Activated CD4-positive, alpha-beta memory T cell treated with anti-CD3 and anti-CD28 coated beads, Interleukin-2, amount 10 ng/mL, durations not matched to agents 7 days and 5 days (primary cell): ENCODE measurements around the gene TPSG1. TPM values are rescaled to one million over a fixed set of nuclear protein-coding genes. Genes with fewer than 3 reads are reported as not detected.
"Not testable (repeated sequence)": the region's sequence is repeated elsewhere in the genome, so short reads cannot be mapped to it uniquely, and the experiment has no call there.

ENCODE experiments used
- CTCF ChIA-PET: fragments of 350-600 bp; sonication (Branson Sonifier 250); formaldehyde crosslinking; loops from one replicate; lab custom pipeline; 2021; ENCODE audit warnings: antibody characterized with exemption, inconsistent platforms; lab: Charles Lee
- POLR2A ChIA-PET: fragments of 350-600 bp; sonication (Branson Sonifier 250); formaldehyde crosslinking; loops from one replicate; lab custom pipeline; 2021; ENCODE audit warnings: antibody characterized with exemption; lab: Charles Lee
- DNase-seq: peaks from one replicate; pipeline ENCODE4 v3.0.0-alpha.2; 2020
- H3K27ac Mint-ChIP-seq: one replicate; pipeline ENCODE4 v1.8.0; 2021; ENCODE audit warnings: mild to moderate bottlenecking, mixed read lengths
- H3K27me3 Mint-ChIP-seq: one replicate; pipeline ENCODE4 v1.8.0; 2021; ENCODE audit warnings: mixed read lengths
- H3K36me3 Mint-ChIP-seq: one replicate; pipeline ENCODE4 v1.8.0; 2021; ENCODE audit warnings: low read depth, mixed read lengths
- H3K4me1 Mint-ChIP-seq: one replicate; pipeline ENCODE4 v1.8.0; 2021; ENCODE audit warnings: mixed read lengths
- H3K4me3 Mint-ChIP-seq: one replicate; pipeline ENCODE4 v1.8.0; 2021; ENCODE audit warnings: mild to moderate bottlenecking, mixed read lengths
- H3K9me3 Mint-ChIP-seq: one replicate; pipeline ENCODE4 v1.8.0; 2021; ENCODE audit warnings: mixed read lengths
- total RNA-seq, 2 experiments: library from RNA; stranded (reverse); gene quantifications; one replicate each; pipeline ENCODE4 v1.2.3, GENCODE V29; 2021

The TPSG1 gene
- not detected for total RNA-seq

- Mint-ChIP-seq H3K4me1 (no peaks in the 10 kb centered on the region), H3K27me3 (no peaks in the 10 kb centered on the region), H3K27ac (no peak within 1 kb of the TSS), H3K36me3 (no peaks in the 10 kb centered on the region), H3K9me3 (no peaks in the 10 kb centered on the region), H3K4me3 (no peak within 1 kb of the TSS)
- POLR2A ChIA-PET: no interaction called here
- CTCF ChIA-PET: no interaction called here
- no peak for DNase-seq
These were observed at the start of gene TPSG1 for GRCh38 chr16:1225051-1225451. TSS of gene TPSG1 (minus strand) at chr16:1225268. CDS start at chr16:1225252, 16 bp downstream.

GRCh38 chr16:1274767-1275166, 49.7 kb upstream of the TPSG1 start:
- CTCF ChIA-PET: no interaction called here
- Mint-ChIP-seq H3K4me1 (no peaks in the 10 kb centered on the region), H3K4me3 (no peak overlapping the region), H3K27ac (no peak overlapping the region), H3K36me3 (no peaks in the 10 kb centered on the region), H3K9me3 (no peaks in the 10 kb centered on the region), H3K27me3 (peaks cover 4% of the 10 kb centered on the region)
- POLR2A ChIA-PET: no interaction called here
- DNase-seq: no peak

GRCh38 chr16:1273816-1274215, 48.7 kb upstream of the TPSG1 start:
- DNase-seq: no peak
- H3K27me3 Mint-ChIP-seq: peaks cover 4% of the 10 kb centered on the region
- CTCF ChIA-PET: no interaction called here

GRCh38 chr16:1272453-1273198, 47.6 kb upstream of the TPSG1 start:
- ChIA-PET CTCF (no interaction called here), POLR2A (no interaction called here)
- no peaks in the 10 kb centered on the region for H3K4me1 Mint-ChIP-seq
- DNase-seq: no peak
- H3K27ac Mint-ChIP-seq: no peak overlapping the region
- H3K36me3 Mint-ChIP-seq: no peaks in the 10 kb centered on the region
- peaks cover 2% of the 10 kb centered on the region for H3K27me3 Mint-ChIP-seq
- no peaks in the 10 kb centered on the region for H3K9me3 Mint-ChIP-seq
- H3K4me3 Mint-ChIP-seq: no peak overlapping the region

More at GRCh38 chr16:1273816-1274215, 48.7 kb upstream of the TPSG1 start:
- H3K4me3 Mint-ChIP-seq: no peak overlapping the region
- POLR2A ChIA-PET: no interaction called here
- no peaks in the 10 kb centered on the region for H3K9me3 Mint-ChIP-seq
- no peaks in the 10 kb centered on the region for H3K4me1 Mint-ChIP-seq
- H3K36me3 Mint-ChIP-seq: no peaks in the 10 kb centered on the region
- H3K27ac Mint-ChIP-seq: no peak overlapping the region

- H3K36me3 Mint-ChIP-seq, H3K4me3 Mint-ChIP-seq, H3K27ac Mint-ChIP-seq, CTCF ChIA-PET, POLR2A ChIA-PET, H3K27me3 Mint-ChIP-seq, H3K4me1 Mint-ChIP-seq, DNase-seq, H3K9me3 Mint-ChIP-seq: not testable (repeated sequence)
These were observed 46.8 kb upstream of the TPSG1 start for GRCh38 chr16:1271724-1272413.

GRCh38 chr16:1271380-1271723, 46.3 kb upstream of the TPSG1 start:
- ChIA-PET POLR2A (no interaction called here), CTCF (no interaction called here)
- H3K9me3 Mint-ChIP-seq: peaks cover under 1% of the 10 kb centered on the region
- H3K27ac Mint-ChIP-seq: no peak overlapping the region
- peaks cover 1% of the 10 kb centered on the region for H3K27me3 Mint-ChIP-seq
- no peak for DNase-seq
- H3K4me1 Mint-ChIP-seq: no peaks in the 10 kb centered on the region
- H3K36me3 Mint-ChIP-seq: no peaks in the 10 kb centered on the region
- no peak overlapping the region for H3K4me3 Mint-ChIP-seq

- H3K9me3 Mint-ChIP-seq, H3K4me1 Mint-ChIP-seq, H3K4me3 Mint-ChIP-seq, CTCF ChIA-PET, H3K36me3 Mint-ChIP-seq, DNase-seq, H3K27ac Mint-ChIP-seq, H3K27me3 Mint-ChIP-seq, POLR2A ChIA-PET: not testable (repeated sequence)
These were observed 44.4 kb upstream of the TPSG1 start for GRCh38 chr16:1269418-1269817.

- no peak for DNase-seq
- H3K9me3 Mint-ChIP-seq: peaks cover 13% of the 10 kb centered on the region
- H3K36me3 Mint-ChIP-seq: no peaks in the 10 kb centered on the region
- H3K4me1 Mint-ChIP-seq: no peaks in the 10 kb centered on the region
- H3K27me3 Mint-ChIP-seq: peaks cover 7% of the 10 kb centered on the region
- ChIA-PET POLR2A (no interaction called here), CTCF (no interaction called here)
- H3K27ac Mint-ChIP-seq: no peak overlapping the region
- no peak overlapping the region for H3K4me3 Mint-ChIP-seq
These were observed 40.8 kb upstream of the TPSG1 start for GRCh38 chr16:1265826-1266225.

GRCh38 chr16:1265090-1265630, 40.1 kb upstream of the TPSG1 start:
- no peak for DNase-seq
- no peak overlapping the region for H3K4me3 Mint-ChIP-seq
- no peak overlapping the region for H3K27ac Mint-ChIP-seq
- H3K9me3 Mint-ChIP-seq: peaks cover 13% of the 10 kb centered on the region
- ChIA-PET CTCF (no interaction called here), POLR2A (no interaction called here)
- peaks cover 12% of the 10 kb centered on the region for H3K27me3 Mint-ChIP-seq
- no peaks in the 10 kb centered on the region for H3K36me3 Mint-ChIP-seq
- no peaks in the 10 kb centered on the region for H3K4me1 Mint-ChIP-seq

- Mint-ChIP-seq H3K36me3 (no peaks in the 10 kb centered on the region), H3K4me3 (no peak overlapping the region), H3K27me3 (peaks cover 15% of the 10 kb centered on the region), H3K9me3 (peaks cover 13% of the 10 kb centered on the region), H3K27ac (no peak overlapping the region), H3K4me1 (no peaks in the 10 kb centered on the region)
- DNase-seq: no peak
- POLR2A ChIA-PET: no interaction called here
- CTCF ChIA-PET: no interaction called here
These were observed 39.4 kb upstream of the TPSG1 start for GRCh38 chr16:1264345-1265089.

- H3K27ac Mint-ChIP-seq: no peak overlapping the region
- peaks cover 13% of the 10 kb centered on the region for H3K9me3 Mint-ChIP-seq
- POLR2A ChIA-PET: no interaction called here
- DNase-seq: no peak
- H3K4me3 Mint-ChIP-seq: no peak overlapping the region
- peaks cover 4% of the 10 kb centered on the region for H3K4me1 Mint-ChIP-seq
- H3K36me3 Mint-ChIP-seq: no peaks in the 10 kb centered on the region
- CTCF ChIA-PET: no interaction called here
- H3K27me3 Mint-ChIP-seq: peaks cover 20% of the 10 kb centered on the region
These were observed 38.7 kb upstream of the TPSG1 start for GRCh38 chr16:1263591-1264344.

- no peak overlapping the region for H3K4me3 Mint-ChIP-seq
- POLR2A ChIA-PET: no interaction called here
- DNase-seq: no peak
These were observed 37.8 kb upstream of the TPSG1 start for GRCh38 chr16:1262846-1263221.

More at GRCh38 chr16:1262846-1263221, 37.8 kb upstream of the TPSG1 start:
- H3K27me3 Mint-ChIP-seq: peaks cover 20% of the 10 kb centered on the region
- no peaks in the 10 kb centered on the region for H3K36me3 Mint-ChIP-seq
- peaks cover 4% of the 10 kb centered on the region for H3K4me1 Mint-ChIP-seq
- H3K27ac Mint-ChIP-seq: no peak overlapping the region
- CTCF ChIA-PET: no interaction called here
- peaks cover 13% of the 10 kb centered on the region for H3K9me3 Mint-ChIP-seq
